Activated CD4-positive, alpha-beta T cell treated with anti-CD3 and anti-CD28 coated beads for 36 hours (primary cell): ENCODE data around the gene CHD1. TPM values are rescaled to one million over a fixed set of nuclear protein-coding genes. Genes with fewer than 3 reads are reported as not detected.
"Not testable (repeated sequence)": the region's sequence is repeated elsewhere in the genome, so short reads cannot be mapped to it uniquely, and the experiment has no call there.

Experiments used
- ATAC-seq: fragments of 200-7000 bp; cut with Tn5 transposase; one replicate; pipeline ENCODE4 v1.10.0; 2021; ENCODE audit warnings: mild to moderate bottlenecking, moderate library complexity
- CTCF ChIA-PET: fragments of 350-600 bp; sonication (Branson Sonifier 250); formaldehyde crosslinking; loops from one replicate; lab custom pipeline; 2021; ENCODE audit warnings: antibody characterized with exemption; lab: Charles Lee
- POLR2A ChIA-PET: fragments of 350-600 bp; sonication (Branson Sonifier 250); formaldehyde crosslinking; loops from one replicate; lab custom pipeline; 2021; ENCODE audit warnings: antibody characterized with exemption, inconsistent platforms; lab: Charles Lee
- DNase-seq: peaks from one replicate; pipeline ENCODE4 v3.0.0-alpha.2; 2020
- H3K27ac Mint-ChIP-seq: one replicate; pipeline ENCODE4 v1.8.0; 2021; ENCODE audit warnings: mixed read lengths
- H3K27me3 Mint-ChIP-seq: one replicate; pipeline ENCODE4 v1.8.0; 2021; ENCODE audit warnings: mixed read lengths
- H3K36me3 Mint-ChIP-seq: one replicate; pipeline ENCODE4 v1.8.0; 2021; ENCODE audit warnings: low read depth, mixed read lengths
- H3K4me1 Mint-ChIP-seq: one replicate; pipeline ENCODE4 v1.8.0; 2021; ENCODE audit warnings: mixed read lengths
- H3K4me3 Mint-ChIP-seq: one replicate; pipeline ENCODE4 v1.8.0; 2021; ENCODE audit warnings: mild to moderate bottlenecking, moderate library complexity, mixed read lengths
- H3K9me3 Mint-ChIP-seq: one replicate; pipeline ENCODE4 v1.8.0; 2021; ENCODE audit warnings: low read depth, mixed read lengths
- intact Hi-C, 2 experiments: fragments of 100-400 bp; cut with DNase I in 1 of 2; cut with micrococcal nuclease in 1 of 2; formaldehyde crosslinking; loops; one replicate each; pipeline versions ENCODE4 v1.14.2 to v1.15.1; 2022 to 2024; cut with DNase I, micrococcal nuclease
- total RNA-seq, 2 experiments: library from RNA; stranded (reverse); gene quantifications; one replicate each; pipeline ENCODE4 v1.2.3, GENCODE V29; 2021

Gene CHD1
- total RNA-seq, 2 experiments from 2014 or later, result 50.8 to 75.5 TPM

DNA sequence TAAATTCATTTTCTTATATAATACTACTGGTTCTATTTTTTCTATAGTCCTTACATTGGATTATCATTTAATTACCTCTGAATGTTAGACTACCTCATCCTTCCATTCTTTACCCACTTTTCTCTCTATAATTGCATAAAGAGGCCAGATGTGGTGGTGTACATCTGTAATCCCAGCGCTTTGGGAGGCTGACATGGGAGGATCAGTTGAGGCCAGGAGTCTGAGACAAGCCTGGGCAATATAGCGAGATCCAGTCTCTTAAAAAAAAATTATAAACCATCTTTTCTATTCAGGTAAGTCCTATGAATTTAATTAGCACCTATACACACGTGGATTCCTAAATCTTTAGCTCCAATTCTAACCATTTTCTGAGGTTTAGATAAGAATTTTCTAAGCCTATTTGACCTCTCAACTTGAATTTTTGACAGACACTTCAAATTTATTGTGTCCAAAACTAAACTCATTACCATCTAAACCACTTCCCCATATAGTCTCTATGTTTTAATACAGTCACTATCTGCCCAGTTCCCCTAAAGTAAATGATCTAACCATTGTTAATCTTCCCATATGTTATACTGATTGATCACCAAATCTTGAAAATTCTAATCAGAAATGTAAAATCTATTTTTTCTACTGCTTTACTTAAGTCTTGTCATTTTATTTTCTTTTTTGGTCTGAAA, 33.0 kb upstream of the CHD1 start:
- intact Hi-C loops, result no loop called here
- POLR2A ChIA-PET, result no interaction called here
- Mint-ChIP-seq H3K27ac (no peak overlapping the region), H3K4me3 (no peak overlapping the region), H3K27me3 (no peaks in the 10 kb centered on the region), H3K4me1 (no peaks in the 10 kb centered on the region), H3K36me3 (no peaks in the 10 kb centered on the region), H3K9me3 (peaks cover 4% of the 10 kb centered on the region)
- ATAC-seq (no peak), DNase-seq (no peak)
- CTCF ChIA-PET, result no interaction called here

DNA sequence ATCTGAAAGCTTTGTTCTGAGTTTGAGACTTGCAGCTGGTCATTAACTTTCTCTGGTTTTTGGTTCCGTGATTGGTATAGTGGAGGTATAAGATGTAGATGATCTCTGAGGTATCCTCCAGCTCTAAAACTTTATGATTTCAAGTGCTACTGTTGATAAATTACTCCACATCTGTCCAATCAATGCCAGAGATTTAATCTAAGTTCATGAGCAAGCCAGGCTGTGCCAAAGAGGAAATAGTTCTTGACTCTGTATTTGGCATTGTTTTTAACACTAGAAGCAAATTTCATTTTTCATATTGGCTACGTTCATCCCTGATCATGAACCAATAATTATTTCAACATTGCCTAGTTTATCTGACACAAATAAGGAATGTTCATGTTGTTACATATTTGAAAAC, 28.5 kb upstream of the CHD1 start:
- no peak overlapping the region for H3K4me3 Mint-ChIP-seq
- CTCF ChIA-PET, result no interaction called here
- ATAC-seq (no peak), DNase-seq (no peak)
- no peaks in the 10 kb centered on the region for H3K9me3 Mint-ChIP-seq
- no peaks in the 10 kb centered on the region for H3K4me1 Mint-ChIP-seq
- intact Hi-C loops, result no loop called here
- no peak overlapping the region for H3K27ac Mint-ChIP-seq
- no peaks in the 10 kb centered on the region for H3K27me3 Mint-ChIP-seq
- POLR2A ChIA-PET, result no interaction called here
- no peaks in the 10 kb centered on the region for H3K36me3 Mint-ChIP-seq

DNA sequence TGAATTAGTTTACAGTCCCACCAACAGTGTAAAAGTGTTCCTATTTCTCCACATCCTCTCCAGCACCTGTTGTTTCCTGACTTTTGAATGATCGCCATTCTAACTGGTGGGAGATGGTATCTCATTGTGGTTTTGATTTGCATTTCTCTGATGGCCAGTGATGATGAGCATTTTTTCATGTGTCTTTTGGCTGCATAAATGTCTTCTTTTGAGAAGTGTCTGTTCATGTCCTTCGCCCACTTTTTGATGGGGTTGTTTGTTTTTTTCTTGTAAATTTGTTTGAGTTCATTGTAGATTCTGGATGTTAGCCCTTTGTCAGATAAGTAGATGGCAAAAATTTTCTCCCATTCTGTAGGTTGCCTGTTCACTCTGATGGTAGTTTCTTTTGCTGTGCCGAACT, 27.1 kb upstream of the CHD1 start:
- H3K4me1 Mint-ChIP-seq, CTCF ChIA-PET, H3K9me3 Mint-ChIP-seq, intact Hi-C loops, H3K36me3 Mint-ChIP-seq, ATAC-seq, DNase-seq, H3K27me3 Mint-ChIP-seq, H3K4me3 Mint-ChIP-seq, H3K27ac Mint-ChIP-seq, POLR2A ChIA-PET: not testable (repeated sequence)

DNA sequence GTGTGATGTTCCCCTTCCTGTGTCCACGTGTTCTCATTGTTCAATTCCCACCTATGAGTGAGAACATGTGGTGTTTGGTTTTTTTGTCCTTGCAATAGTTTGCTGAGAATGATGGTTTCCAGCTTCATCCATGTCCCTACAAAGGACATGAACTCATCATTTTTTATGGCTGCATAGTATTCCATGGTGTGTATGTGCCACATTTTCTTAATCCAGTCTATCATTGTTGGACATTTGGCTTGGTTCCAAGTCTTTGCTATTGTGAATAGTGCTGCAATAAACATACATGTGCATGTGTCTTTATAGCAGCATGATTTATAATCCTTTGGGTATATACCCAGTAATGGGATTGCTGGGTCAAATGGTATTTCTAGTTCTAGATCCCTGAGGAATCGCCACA, 26.7 kb upstream of the CHD1 start:
- ATAC-seq, H3K4me1 Mint-ChIP-seq, H3K4me3 Mint-ChIP-seq, H3K27ac Mint-ChIP-seq, H3K9me3 Mint-ChIP-seq, CTCF ChIA-PET, POLR2A ChIA-PET, intact Hi-C loops, DNase-seq, H3K27me3 Mint-ChIP-seq, H3K36me3 Mint-ChIP-seq: not testable (repeated sequence)

DNA sequence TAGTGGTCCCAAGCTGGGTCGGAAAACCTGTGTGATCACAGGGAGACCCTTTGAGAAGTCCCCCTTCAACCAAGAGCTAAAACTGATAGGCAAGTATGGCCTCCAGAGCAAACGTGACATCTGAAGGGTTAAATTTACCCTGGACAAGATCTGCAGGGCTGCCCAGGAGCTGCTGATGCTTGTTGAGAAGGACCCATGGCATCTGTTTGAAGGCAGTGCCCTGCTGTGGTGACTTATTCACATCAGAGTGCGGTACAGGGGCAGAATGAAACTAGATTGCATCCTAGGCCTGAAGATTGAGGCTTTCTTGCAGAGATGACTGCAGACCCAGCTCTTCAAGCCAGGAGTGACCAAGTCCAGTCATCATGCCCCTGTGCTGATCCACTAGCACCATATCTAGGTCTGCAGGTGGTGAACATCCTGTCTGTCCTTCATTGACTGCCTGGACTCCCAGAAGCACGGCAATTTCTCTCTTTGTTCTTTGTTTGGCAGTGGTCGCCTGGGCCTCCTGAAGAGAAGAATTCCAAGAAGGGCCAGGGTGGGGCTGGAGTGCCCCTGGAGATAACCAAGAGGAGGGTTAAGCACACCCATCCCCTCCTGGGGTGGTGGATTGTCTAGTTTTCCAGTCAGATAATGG, 25.7 kb upstream of the CHD1 start:
- POLR2A ChIA-PET, result no interaction called here
- ATAC-seq, result no peak
- Mint-ChIP-seq H3K4me1 (no peaks in the 10 kb centered on the region), H3K27me3 (no peaks in the 10 kb centered on the region), H3K9me3 (no peaks in the 10 kb centered on the region), H3K36me3 (no peaks in the 10 kb centered on the region), H3K4me3 (no peak overlapping the region), H3K27ac (no peak overlapping the region)
- CTCF ChIA-PET, result interaction anchor here (0.6 kb wide), 1 partner anchor 1519 kb away, joined by 3 read pairs; no protein-coding TSS in a partner anchor
- no peak for DNase-seq
- intact Hi-C loops, result no loop called here

DNA sequence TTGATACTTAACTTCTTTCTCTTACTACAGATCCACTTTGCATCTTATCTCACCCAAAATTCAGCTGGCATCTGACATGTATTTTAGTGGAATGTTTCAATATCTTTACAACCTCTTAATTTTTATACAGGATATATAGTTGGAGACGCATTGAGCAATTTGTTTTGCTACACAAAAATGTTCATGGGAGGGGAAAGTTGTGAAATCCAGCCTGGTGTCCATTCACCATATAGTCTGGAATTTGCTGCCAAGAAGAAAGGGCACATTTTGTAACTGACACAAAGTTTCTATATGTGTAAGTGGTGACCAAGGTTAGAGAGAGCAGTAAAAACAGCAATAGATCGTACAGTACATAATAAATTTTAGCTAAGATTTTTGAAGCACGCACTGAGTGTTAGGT, 14.0 kb upstream of the CHD1 start:
- H3K27ac Mint-ChIP-seq, result no peak overlapping the region
- DNase-seq, result no peak
- H3K27me3 Mint-ChIP-seq, result no peaks in the 10 kb centered on the region
- POLR2A ChIA-PET, result no interaction called here
- no peaks in the 10 kb centered on the region for H3K36me3 Mint-ChIP-seq
- intact Hi-C loops, result no loop called here
- no peaks in the 10 kb centered on the region for H3K9me3 Mint-ChIP-seq
- peaks cover 38% of the 10 kb centered on the region for H3K4me1 Mint-ChIP-seq
- CTCF ChIA-PET, result interaction anchor here (0.6 to 0.9 kb wide), 2 partner anchors 10 to 38 kb away, joined by 3 to 4 read pairs; no protein-coding TSS in a partner anchor
- no peak for ATAC-seq
- no peak overlapping the region for H3K4me3 Mint-ChIP-seq

DNA sequence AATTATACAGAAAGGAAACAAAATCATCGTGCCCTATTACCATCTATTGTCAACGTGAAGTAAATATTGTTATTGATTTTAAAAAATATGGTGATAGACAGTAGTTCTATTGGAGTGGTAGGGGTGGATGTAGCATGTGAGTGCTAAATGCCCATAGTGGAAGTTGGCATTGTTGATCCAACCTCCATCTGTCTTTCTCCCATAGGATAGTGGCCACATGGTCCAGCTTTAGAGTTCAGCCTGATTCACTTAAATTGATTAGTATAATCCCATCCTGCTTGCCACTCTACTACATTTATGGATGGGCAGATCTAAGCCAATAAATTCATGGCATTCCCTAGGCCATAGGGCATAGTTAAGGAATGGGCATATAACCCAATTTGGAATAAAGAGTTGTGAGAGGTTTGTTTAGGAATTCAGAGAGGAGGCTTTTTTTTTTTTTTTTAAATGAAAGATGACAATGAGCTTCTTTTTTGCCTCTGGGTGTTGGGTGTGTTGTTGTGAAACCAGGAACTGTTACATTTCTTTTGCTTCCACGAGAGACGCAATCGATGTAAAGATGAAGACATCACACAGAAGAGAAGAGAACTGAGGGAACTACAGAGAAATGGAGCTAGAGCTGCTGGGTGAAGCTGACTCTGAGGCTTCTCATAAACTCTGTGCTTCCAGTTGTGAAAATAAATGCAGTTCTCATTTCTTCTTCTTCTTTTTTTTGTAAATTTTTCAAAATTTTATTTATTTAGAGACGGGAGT, 12.5 kb upstream of the CHD1 start:
- ATAC-seq, result no peak
- DNase-seq, result no peak
- intact Hi-C loops, result no loop called here
- no peaks in the 10 kb centered on the region for H3K9me3 Mint-ChIP-seq
- no peaks in the 10 kb centered on the region for H3K36me3 Mint-ChIP-seq
- no peak overlapping the region for H3K27ac Mint-ChIP-seq
- peaks cover 45% of the 10 kb centered on the region for H3K4me1 Mint-ChIP-seq
- ChIA-PET CTCF (interaction anchor here (1.6 to 2.4 kb wide), 3 partner anchors 9 to 97 kb away, joined by 3 to 5 read pairs (median 5); no protein-coding TSS in a partner anchor), POLR2A (interaction anchor here (0.7 kb wide), 1 partner anchor 80 kb away, joined by 4 read pairs; no protein-coding TSS in a partner anchor)
- H3K4me3 Mint-ChIP-seq, result no peak overlapping the region
- H3K27me3 Mint-ChIP-seq, result no peaks in the 10 kb centered on the region

DNA sequence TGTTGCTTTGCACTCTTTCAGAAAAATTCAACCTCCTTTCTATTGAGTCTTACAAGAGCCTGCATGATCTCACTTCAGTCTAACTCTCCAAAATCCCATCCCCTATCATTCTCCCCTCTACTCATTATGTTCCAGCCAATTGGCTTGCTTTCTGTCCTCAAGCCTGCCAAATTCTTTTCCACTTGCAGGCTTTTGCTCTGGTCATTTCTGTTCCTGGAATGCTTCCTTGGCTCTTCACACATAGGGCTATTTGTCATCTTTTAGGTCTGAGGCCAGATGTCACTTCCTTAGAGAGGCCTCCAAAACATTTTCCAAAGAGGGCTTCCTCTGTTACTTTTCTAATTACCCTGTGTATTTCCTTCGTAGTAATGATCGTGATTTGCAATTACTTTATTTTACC, 11.8 kb upstream of the CHD1 start:
- DNase-seq (no peak), ATAC-seq (no peak)
- Mint-ChIP-seq H3K4me3 (no peak overlapping the region), H3K4me1 (peaks cover 48% of the 10 kb centered on the region), H3K9me3 (no peaks in the 10 kb centered on the region), H3K27ac (peak overlapping the region; percentile 32), H3K36me3 (no peaks in the 10 kb centered on the region), H3K27me3 (no peaks in the 10 kb centered on the region)
- intact Hi-C loops, result no loop called here
- POLR2A ChIA-PET, result no interaction called here
- CTCF ChIA-PET, result interaction anchor here (1.2 to 2.4 kb wide), 4 partner anchors 9 to 97 kb away, joined by 3 to 5 read pairs (median 4); no protein-coding TSS in a partner anchor

DNA sequence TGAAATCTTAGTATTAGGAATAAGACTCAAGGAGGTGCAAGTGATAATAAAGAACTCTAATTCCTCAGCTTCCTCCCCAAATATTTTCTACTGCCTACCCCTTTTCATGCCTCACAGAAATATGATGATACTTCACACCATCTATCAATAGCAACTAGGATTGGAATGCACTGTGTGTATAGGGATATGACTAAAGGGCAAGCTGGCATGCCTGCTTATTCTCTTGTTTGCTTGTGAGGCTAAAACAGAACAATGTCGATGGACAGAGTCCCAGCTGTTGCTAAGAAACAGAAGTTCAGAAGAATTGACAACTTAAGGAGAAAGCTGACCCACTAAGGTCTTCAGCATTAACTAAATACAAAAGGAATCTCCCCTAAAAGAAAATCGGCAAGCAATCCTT, 9.7 kb upstream of the CHD1 start:
- no peak for ATAC-seq
- intact Hi-C loops, result no loop called here

DNA sequence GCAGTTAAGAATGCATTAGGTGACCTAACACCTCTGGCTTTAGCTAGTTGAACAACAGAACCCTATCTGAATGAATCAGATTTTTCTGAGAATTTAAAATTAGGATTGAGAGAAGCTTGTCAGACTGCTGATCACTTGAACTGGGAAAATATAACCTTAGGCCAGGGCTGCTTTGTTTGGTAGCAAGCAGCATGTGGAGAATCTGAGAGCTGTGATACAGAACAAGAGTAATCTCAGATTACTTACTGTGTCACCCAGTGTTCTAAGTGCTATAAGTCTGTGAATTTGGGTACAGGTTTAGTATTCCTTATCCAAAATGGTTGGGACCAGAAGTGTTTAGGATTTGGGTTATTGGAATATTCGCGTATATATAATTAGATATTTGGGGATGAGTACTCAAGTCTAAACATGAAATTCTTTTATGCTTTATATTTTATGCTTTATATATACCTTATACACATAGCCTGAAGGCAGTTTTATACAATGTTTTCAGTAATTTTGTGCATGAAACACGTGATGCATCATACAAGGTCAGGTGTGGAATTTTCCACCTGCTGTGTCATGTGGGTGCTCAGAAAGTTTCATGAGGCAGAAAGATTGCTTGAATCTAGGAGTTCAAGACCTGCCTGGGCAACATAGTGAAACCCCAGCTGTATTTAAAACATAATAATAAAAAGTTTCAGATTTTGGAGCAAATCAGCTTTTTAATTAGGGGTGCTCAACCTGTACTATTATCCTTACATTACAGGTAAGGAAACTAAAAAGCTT, 8.3 kb upstream of the CHD1 start:
- intact Hi-C loops, result no loop called here
- POLR2A ChIA-PET, result interaction anchor here (0.6 kb wide), 1 partner anchor 167 kb away, joined by 3 read pairs; no protein-coding TSS in a partner anchor

More for the DNA sequence above, 9.7 kb upstream of the CHD1 start:
- DNase-seq, result no peak
- CTCF ChIA-PET, result interaction anchor here (0.7 kb wide), 1 partner anchor 39 kb away, joined by 3 read pairs; no protein-coding TSS in a partner anchor
- POLR2A ChIA-PET, result no interaction called here
- Mint-ChIP-seq H3K27ac (peak overlapping the region; percentile 14), H3K4me1 (peaks cover 65% of the 10 kb centered on the region), H3K4me3 (no peak overlapping the region), H3K36me3 (no peaks in the 10 kb centered on the region), H3K27me3 (no peaks in the 10 kb centered on the region), H3K9me3 (peaks cover 2% of the 10 kb centered on the region)

DNA sequence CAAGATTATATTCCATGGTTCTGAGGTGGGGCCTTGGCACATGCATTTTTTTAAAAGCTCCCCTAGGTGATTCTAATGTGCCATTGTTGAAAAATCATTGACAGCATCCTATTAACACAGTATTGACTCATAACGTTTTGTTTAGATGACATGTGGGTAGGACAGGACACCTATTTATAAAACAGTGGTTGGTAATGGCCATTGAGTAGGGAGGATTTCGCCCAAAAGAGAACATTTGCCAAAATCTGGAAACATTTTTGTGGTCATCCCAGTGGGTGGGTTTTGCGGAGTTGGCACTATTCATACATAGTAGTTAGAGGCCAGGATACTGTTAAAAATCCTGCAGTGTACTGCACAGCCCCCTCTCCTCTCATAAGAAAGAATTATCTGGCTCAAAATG, 6.4 kb upstream of the CHD1 start:
- intact Hi-C loops, result no loop called here
- Mint-ChIP-seq H3K27ac (peak overlapping the region; percentile 44), H3K4me3 (no peak overlapping the region), H3K4me1 (peaks cover 69% of the 10 kb centered on the region), H3K36me3 (peaks cover 13% of the 10 kb centered on the region), H3K9me3 (peaks cover 2% of the 10 kb centered on the region), H3K27me3 (no peaks in the 10 kb centered on the region)
- no peak for ATAC-seq
- no peak for DNase-seq
- POLR2A ChIA-PET, result no interaction called here
- CTCF ChIA-PET, result interaction anchor here (0.6 to 1.4 kb wide), 3 partner anchors 31 to 126 kb away, joined by 3 read pairs; no protein-coding TSS in a partner anchor

More for the DNA sequence above, 8.3 kb upstream of the CHD1 start:
- Mint-ChIP-seq H3K4me1 (peaks cover 68% of the 10 kb centered on the region), H3K36me3 (peaks cover 3% of the 10 kb centered on the region), H3K4me3 (no peak overlapping the region), H3K27me3 (no peaks in the 10 kb centered on the region), H3K9me3 (peaks cover 2% of the 10 kb centered on the region), H3K27ac (peak overlapping the region; percentile 39)
- CTCF ChIA-PET, result interaction anchor here (1.0 to 1.6 kb wide), 5 partner anchors 13 to 123 kb away, joined by 3 to 7 read pairs (median 4); no protein-coding TSS in a partner anchor
- ATAC-seq (peak; percentile 35), DNase-seq (peak; percentile 55)
